HFFc6 (cell line): Measurements from ENCODE around the gene OR1F1. TPM values are rescaled to one million over a fixed set of nuclear protein-coding genes. Genes with fewer than 3 reads are reported as not detected.

ENCODE experiments used
- DNase-seq: peaks from one replicate; pipeline ENCODE4 v3.0.0-alpha.2; 2018
- H3K27ac Mint-ChIP-seq: 2 replicates; pipeline ENCODE4 v1.8.0; 2020; ENCODE audit warnings: mild to moderate bottlenecking, mixed read lengths
- H3K27me3 Mint-ChIP-seq: 2 replicates; pipeline ENCODE4 v1.8.0; 2021; ENCODE audit warnings: mild to moderate bottlenecking, moderate library complexity, mixed read lengths; ENCODE audit not compliant: insufficient read depth
- H3K36me3 Mint-ChIP-seq: 2 replicates; pipeline ENCODE4 v1.8.0; 2021; ENCODE audit warnings: low read depth, mixed read lengths
- H3K4me1 Mint-ChIP-seq: 2 replicates; pipeline ENCODE4 v1.8.0; 2020; ENCODE audit warnings: low read depth, mixed read lengths
- H3K4me3 Mint-ChIP-seq: 2 replicates; pipeline ENCODE4 v1.8.0; 2020; ENCODE audit warnings: mild to moderate bottlenecking, moderate library complexity, mixed read lengths
- H3K9me3 Mint-ChIP-seq: 2 replicates; pipeline ENCODE4 v1.8.0; 2020; ENCODE audit warnings: mild to moderate bottlenecking, mixed read lengths
- total RNA-seq, 6 experiments: library from RNA; stranded (reverse); fragmentation: NEBNext Ultra II Directional; extraction: Animal tissue kit (Norgen Biotek cat#: 25700); gene quantifications; 2 replicates in 1 of 6; 3 replicates in 5 of 6; pipeline ENCODE4 v1.2.3, GENCODE V29; 2021
- TF ChIP-seq, protein P1 (sequence below): fragments of 200-600 bp; sonication (generic); IDR thresholded peaks from 2 replicates; pipeline ENCODE4 v1.5.0; 2021; ENCODE audit warnings: antibody characterized with exemption, mild to moderate bottlenecking

The OR1F1 gene
- total RNA-seq, 6 experiments from 2014 or later = not detected

- Mint-ChIP-seq H3K4me1 (peaks cover 7% of the 10 kb centered on the region; the same call in 1 of the 2 replicates), H3K27me3 (peaks cover 31% of the 10 kb centered on the region), H3K36me3 (no peaks in the 10 kb centered on the region), H3K4me3 (no peak overlapping the region), H3K27ac (no peak overlapping the region), H3K9me3 (peaks cover 8% of the 10 kb centered on the region)
- TF ChIP-seq, protein P1, sequence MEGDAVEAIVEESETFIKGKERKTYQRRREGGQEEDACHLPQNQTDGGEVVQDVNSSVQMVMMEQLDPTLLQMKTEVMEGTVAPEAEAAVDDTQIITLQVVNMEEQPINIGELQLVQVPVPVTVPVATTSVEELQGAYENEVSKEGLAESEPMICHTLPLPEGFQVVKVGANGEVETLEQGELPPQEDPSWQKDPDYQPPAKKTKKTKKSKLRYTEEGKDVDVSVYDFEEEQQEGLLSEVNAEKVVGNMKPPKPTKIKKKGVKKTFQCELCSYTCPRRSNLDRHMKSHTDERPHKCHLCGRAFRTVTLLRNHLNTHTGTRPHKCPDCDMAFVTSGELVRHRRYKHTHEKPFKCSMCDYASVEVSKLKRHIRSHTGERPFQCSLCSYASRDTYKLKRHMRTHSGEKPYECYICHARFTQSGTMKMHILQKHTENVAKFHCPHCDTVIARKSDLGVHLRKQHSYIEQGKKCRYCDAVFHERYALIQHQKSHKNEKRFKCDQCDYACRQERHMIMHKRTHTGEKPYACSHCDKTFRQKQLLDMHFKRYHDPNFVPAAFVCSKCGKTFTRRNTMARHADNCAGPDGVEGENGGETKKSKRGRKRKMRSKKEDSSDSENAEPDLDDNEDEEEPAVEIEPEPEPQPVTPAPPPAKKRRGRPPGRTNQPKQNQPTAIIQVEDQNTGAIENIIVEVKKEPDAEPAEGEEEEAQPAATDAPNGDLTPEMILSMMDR = no peak
- DNase-seq = no peak
Measured at GRCh38 chr16:3214904-3215600, 27.0 kb downstream of the OR1F1 start.

DNA sequence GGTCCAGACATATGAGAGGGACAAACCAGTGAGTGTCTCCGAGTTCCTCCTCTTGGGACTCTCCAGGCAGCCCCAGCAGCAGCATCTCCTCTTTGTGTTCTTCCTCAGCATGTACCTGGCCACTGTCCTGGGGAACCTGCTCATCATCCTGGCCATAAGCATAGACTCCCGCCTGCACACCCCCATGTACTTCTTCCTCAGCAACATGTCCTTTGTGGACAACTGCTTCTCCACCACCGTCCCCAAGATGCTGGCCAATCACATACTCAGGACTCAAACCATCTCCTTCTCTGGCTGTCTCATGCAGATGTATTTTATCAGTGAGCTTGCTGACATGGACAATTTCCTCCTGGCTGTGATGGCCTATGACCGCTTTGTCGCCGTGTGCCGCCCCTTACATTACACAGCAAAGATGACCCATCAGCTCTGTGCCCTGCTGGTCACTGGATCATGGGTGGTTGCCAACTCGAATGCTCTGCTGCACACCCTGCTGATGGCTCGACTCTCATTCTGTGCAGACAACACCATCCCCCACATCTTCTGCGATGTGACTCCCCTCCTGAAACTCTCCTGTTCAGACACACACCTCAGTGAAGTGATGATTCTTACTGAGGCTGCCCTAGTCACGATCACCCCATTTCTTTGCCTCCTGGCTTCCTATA lies 27.7 kb downstream of the OR1F1 start:
- H3K9me3 Mint-ChIP-seq = peaks cover 8% of the 10 kb centered on the region
- H3K4me3 Mint-ChIP-seq = no peak overlapping the region
- peaks cover 31% of the 10 kb centered on the region for H3K27me3 Mint-ChIP-seq
- no peaks in the 10 kb centered on the region for H3K36me3 Mint-ChIP-seq
- no peak overlapping the region for H3K27ac Mint-ChIP-seq
- peaks cover 7% of the 10 kb centered on the region; the same call in 1 of the 2 replicates for H3K4me1 Mint-ChIP-seq
- no peak for DNase-seq
- TF ChIP-seq, protein P1 = no peak

DNA sequence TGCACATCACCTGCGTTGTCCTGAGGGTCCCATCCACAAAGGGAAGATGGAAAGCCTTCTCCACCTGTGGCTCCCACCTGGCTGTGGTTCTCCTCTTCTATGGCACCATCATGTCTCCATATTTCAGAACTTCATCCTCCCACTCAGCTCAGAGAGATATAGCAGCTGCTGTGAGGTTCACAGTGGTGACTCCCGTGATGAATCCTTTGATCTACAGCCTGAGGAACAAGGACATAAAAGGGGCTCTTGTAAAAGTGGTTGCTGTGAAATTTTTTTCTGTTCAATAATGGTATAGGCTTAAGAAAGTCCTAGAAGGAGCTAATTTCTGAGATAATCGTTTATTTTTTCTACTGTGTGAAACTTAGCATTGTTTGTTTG lies 28.2 kb downstream of the OR1F1 start:
- no peak for DNase-seq
- Mint-ChIP-seq H3K9me3 (peaks cover 8% of the 10 kb centered on the region), H3K27me3 (peaks cover 31% of the 10 kb centered on the region), H3K27ac (no peak overlapping the region), H3K4me1 (peaks cover 7% of the 10 kb centered on the region; the same call in 1 of the 2 replicates), H3K4me3 (no peak overlapping the region), H3K36me3 (peaks cover 4% of the 10 kb centered on the region; the same call in 1 of the 2 replicates)
- TF ChIP-seq, protein P1 = no peak

DNA sequence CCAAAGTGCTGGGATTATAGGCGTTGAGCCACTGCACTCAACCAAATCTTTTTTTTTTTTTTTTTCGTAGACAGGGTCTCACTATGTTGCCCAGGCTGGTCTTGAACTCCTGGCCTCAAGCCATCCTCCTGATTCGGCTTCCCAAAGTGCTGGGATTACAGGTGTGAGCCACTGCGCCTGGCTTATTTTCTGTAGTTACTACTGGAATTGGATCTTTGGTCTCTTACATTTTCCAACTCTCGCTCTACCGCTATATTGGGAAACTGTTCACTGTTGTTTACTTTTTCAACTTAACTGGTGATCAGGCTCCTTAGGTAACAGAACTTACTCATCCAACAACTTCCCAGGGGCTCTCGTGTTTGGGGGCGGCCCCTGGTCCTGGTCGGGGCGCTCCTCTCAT lies 32.8 kb downstream of the OR1F1 start:
- H3K9me3 Mint-ChIP-seq = peaks cover 49% of the 10 kb centered on the region
- peaks cover 20% of the 10 kb centered on the region; the same call in 1 of the 2 replicates for H3K27me3 Mint-ChIP-seq
- TF ChIP-seq, protein P1 = no peak
- peaks cover 48% of the 10 kb centered on the region for H3K36me3 Mint-ChIP-seq
- no peaks in the 10 kb centered on the region for H3K4me1 Mint-ChIP-seq
- no peak for DNase-seq
- no peak overlapping the region for H3K4me3 Mint-ChIP-seq
- H3K27ac Mint-ChIP-seq = no peak overlapping the region

DNA sequence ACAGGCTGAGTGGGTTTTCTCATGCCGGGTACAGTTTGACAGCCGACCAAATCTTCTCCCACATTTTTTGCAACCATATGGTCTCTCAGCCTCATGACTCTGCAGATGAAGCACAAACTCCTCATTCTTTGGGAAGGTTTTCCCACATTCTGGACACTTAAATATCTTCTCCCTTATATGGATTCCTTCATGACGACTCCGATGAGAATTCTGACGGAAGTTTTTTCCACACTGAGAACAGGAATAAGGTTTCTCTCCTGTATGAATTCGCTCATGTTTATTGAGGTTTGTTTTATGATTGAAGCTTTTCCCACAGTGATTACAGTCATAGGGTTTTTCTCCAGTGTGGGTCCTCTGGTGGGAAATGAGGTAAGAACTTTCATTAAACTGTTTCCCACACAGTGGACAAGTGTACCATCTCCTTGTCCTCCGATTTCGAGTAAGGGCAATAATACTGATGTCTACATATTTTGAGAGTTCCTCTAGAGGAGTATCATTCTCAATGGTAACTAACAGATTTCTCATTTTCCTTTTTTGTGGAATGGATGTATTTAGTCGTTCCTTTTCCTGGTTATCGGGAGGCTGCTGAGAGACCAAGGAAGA lies 36.0 kb downstream of the OR1F1 start:
- no peak for DNase-seq
- H3K27ac Mint-ChIP-seq = no peak overlapping the region

More for the DNA sequence above, 36.0 kb downstream of the OR1F1 start:
- Mint-ChIP-seq H3K36me3 (peaks cover 72% of the 10 kb centered on the region), H3K27me3 (no peaks in the 10 kb centered on the region), H3K9me3 (peaks cover 71% of the 10 kb centered on the region), H3K4me1 (no peaks in the 10 kb centered on the region), H3K4me3 (no peak overlapping the region)
- TF ChIP-seq, protein P1 = no peak
